ENCODE results near the gene NOP9. TPM values are rescaled to one million over a fixed set of nuclear protein-coding genes. Genes with fewer than 3 reads are reported as not detected.

NOP9 gene
- total RNA-seq, 1 experiment from 2014 or later, result 29.8 TPM

DNA sequence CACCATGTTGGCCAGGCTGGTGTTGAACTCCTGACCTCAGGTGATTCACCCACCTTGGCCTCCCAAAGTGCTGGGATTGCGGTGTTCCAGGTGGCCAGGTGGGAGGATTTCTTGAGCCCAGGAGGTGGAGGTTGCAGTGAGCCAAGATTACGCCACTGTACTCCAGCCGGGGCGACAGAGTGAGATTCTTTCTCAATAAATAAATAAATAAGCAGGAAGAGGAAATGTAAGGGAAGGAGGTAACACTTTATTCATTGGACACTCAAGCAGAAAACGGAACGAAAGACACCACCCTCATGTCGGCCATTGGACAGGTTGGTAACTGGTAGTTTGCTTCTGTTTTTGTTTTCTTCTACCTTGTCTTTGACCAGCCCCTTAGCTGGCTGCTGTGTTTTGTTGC, 55.4 kb downstream of the NOP9 start:
- peaks cover 5% of the 10 kb centered on the region for H3K27me3 Mint-ChIP-seq (ENCODE audit: insufficient read depth, unreplicated experiment)
- H3K4me3 Mint-ChIP-seq (ENCODE audit: unreplicated experiment), result no peak overlapping the region
- no peaks in the 10 kb centered on the region for H3K36me3 Mint-ChIP-seq (ENCODE audit: insufficient read depth, unreplicated experiment)
- POLR2A ChIA-PET, result interaction anchor here (1.3 kb wide), 1 partner anchor 11 kb away, joined by 4 read pairs; no protein-coding TSS in a partner anchor
- peak; percentile 75 for DNase-seq (ENCODE audit: unreplicated experiment)
- BruUV-seq (replicated peaks), result no TSS peak
- peaks cover 18% of the 10 kb centered on the region for H3K4me1 Mint-ChIP-seq (ENCODE audit: insufficient read depth, unreplicated experiment)
- no peaks in the 10 kb centered on the region for H3K9me3 Mint-ChIP-seq (ENCODE audit: unreplicated experiment)
- CTCF ChIA-PET, result interaction anchor here (0.7 to 1.8 kb wide), 3 partner anchors 21 to 77 kb away, joined by 3 to 8 read pairs (median 6); no protein-coding TSS in a partner anchor
- no peak overlapping the region for H3K27ac Mint-ChIP-seq (ENCODE audit: low read depth, unreplicated experiment)
- intact Hi-C loops (cut with micrococcal nuclease), result no loop called here
- TF ChIP-seq, protein P1, sequence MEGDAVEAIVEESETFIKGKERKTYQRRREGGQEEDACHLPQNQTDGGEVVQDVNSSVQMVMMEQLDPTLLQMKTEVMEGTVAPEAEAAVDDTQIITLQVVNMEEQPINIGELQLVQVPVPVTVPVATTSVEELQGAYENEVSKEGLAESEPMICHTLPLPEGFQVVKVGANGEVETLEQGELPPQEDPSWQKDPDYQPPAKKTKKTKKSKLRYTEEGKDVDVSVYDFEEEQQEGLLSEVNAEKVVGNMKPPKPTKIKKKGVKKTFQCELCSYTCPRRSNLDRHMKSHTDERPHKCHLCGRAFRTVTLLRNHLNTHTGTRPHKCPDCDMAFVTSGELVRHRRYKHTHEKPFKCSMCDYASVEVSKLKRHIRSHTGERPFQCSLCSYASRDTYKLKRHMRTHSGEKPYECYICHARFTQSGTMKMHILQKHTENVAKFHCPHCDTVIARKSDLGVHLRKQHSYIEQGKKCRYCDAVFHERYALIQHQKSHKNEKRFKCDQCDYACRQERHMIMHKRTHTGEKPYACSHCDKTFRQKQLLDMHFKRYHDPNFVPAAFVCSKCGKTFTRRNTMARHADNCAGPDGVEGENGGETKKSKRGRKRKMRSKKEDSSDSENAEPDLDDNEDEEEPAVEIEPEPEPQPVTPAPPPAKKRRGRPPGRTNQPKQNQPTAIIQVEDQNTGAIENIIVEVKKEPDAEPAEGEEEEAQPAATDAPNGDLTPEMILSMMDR (IDR thresholded peaks at IDR 0.05; ENCODE audit: unreplicated experiment), result no peak

DNA sequence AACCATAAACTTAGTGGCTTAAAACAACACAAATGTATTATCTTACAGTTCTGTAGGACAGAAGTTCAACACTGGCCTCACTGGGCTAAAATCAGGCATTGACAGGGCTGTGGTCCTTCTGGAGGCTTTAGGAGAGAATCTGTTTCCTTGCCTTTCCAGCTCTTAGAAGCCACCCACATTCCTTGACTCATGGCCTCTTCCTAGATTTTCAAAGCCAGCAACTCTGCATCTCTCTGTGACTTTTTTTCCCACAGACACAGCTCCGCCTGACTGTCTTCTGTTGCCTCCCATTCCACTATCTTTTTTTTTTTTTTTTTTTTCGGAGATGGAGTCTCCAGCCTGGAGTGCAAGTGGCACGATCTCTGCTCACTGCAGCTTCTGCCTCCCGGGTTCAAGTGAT, 56.6 kb downstream of the NOP9 start:
- H3K27me3 Mint-ChIP-seq (ENCODE audit: insufficient read depth, unreplicated experiment), result no peaks in the 10 kb centered on the region
- no peaks in the 10 kb centered on the region for H3K9me3 Mint-ChIP-seq (ENCODE audit: unreplicated experiment)
- H3K4me1 Mint-ChIP-seq (ENCODE audit: insufficient read depth, unreplicated experiment), result peaks cover 18% of the 10 kb centered on the region
- no peak overlapping the region for H3K4me3 Mint-ChIP-seq (ENCODE audit: unreplicated experiment)
- DNase-seq (ENCODE audit: unreplicated experiment), result no peak
- ChIA-PET POLR2A (interaction anchor here (0.6 to 1.4 kb wide), 3 partner anchors 69 to 210 kb away, joined by 3 read pairs; partner anchors contain the start of genes CBLN3, KHNYN and PSME2), CTCF (interaction anchor here (0.6 to 1.8 kb wide), 6 partner anchors 10 to 187 kb away, joined by 3 to 8 read pairs (median 4); no protein-coding TSS in a partner anchor)
- intact Hi-C loops (cut with micrococcal nuclease), result no loop called here
- H3K27ac Mint-ChIP-seq (ENCODE audit: low read depth, unreplicated experiment), result no peak overlapping the region
- no peaks in the 10 kb centered on the region for H3K36me3 Mint-ChIP-seq (ENCODE audit: insufficient read depth, unreplicated experiment)
- TF ChIP-seq, protein P1 (IDR thresholded peaks at IDR 0.05; ENCODE audit: unreplicated experiment), result no peak
- no TSS peak for BruUV-seq (replicated peaks)

Other genes with a start within 250 kb of the NOP9 start
- gene CARMIL3, start 247.8 kb upstream of the NOP9 start, total RNA-seq (2022), result 0.20 TPM in 1 of 2 replicates, not detected in the other
- gene CPNE6, start 228.3 kb upstream of the NOP9 start, total RNA-seq (2022), result not detected in 2 replicates
- 64.7 and 112 TPM in 2 replicates for gene PCK2, start 205.5 kb upstream of the NOP9 start, total RNA-seq (2022)
- 38.6 and 48.8 TPM in 2 replicates for gene DCAF11, start 185.1 kb upstream of the NOP9 start, total RNA-seq (2022)
- gene NRL, start 184.9 kb upstream of the NOP9 start, total RNA-seq (2022), result 1.3 and 2.1 TPM in 2 replicates
- gene FITM1, start 169.2 kb upstream of the NOP9 start, total RNA-seq (2022), result 0.47 TPM in 1 of 2 replicates, not detected in the other
- gene PSME1, start 163.7 kb upstream of the NOP9 start, total RNA-seq (2022), result 126 and 135 TPM in 2 replicates
- 49.2 and 49.9 TPM in 2 replicates for gene EMC9, start 158.3 kb upstream of the NOP9 start, total RNA-seq (2022)
- 134 and 135 TPM in 2 replicates for gene PSME2, start 153.2 kb upstream of the NOP9 start, total RNA-seq (2022)
- gene RNF31, start 152.4 kb upstream of the NOP9 start, total RNA-seq (2022), result 62.2 and 67.4 TPM in 2 replicates
- 13.6 and 23.8 TPM in 2 replicates for gene IRF9, start 138.6 kb upstream of the NOP9 start, total RNA-seq (2022)
- 6.1 and 12.1 TPM in 2 replicates for gene REC8, start 127.8 kb upstream of the NOP9 start, total RNA-seq (2022)
- gene IPO4, start 111.0 kb upstream of the NOP9 start, total RNA-seq (2022), result 57.2 and 100 TPM in 2 replicates
- 67.8 and 103 TPM in 2 replicates for gene TM9SF1, start 104.4 kb upstream of the NOP9 start, total RNA-seq (2022)
- 0.68 and 1.2 TPM in 2 replicates for gene TSSK4, start 94.2 kb upstream of the NOP9 start, total RNA-seq (2022)
- gene CHMP4A, start 86.4 kb upstream of the NOP9 start, total RNA-seq (2022), result 88.6 and 99.0 TPM in 2 replicates
- 11.0 and 20.2 TPM in 2 replicates for gene MDP1, start 83.8 kb upstream of the NOP9 start, total RNA-seq (2022)
- 233 and 243 TPM in 2 replicates for gene NEDD8, start 67.5 kb upstream of the NOP9 start, total RNA-seq (2022)
- gene GMPR2, start 66.9 kb upstream of the NOP9 start, total RNA-seq (2022), result 77.3 and 79.9 TPM in 2 replicates
- 47.3 and 47.6 TPM in 2 replicates for gene TINF2, start 57.2 kb upstream of the NOP9 start, total RNA-seq (2022)
- gene TGM1, start 36.7 kb upstream of the NOP9 start, total RNA-seq (2022), result 16.9 and 26.2 TPM in 2 replicates
- gene RABGGTA, start 28.3 kb upstream of the NOP9 start, total RNA-seq (2022), result 51.7 and 75.0 TPM in 2 replicates
- 29.2 and 29.7 TPM in 2 replicates for gene DHRS1, start 70 bp upstream of the NOP9 start, total RNA-seq (2022)
- gene CIDEB, start 8.1 kb downstream of the NOP9 start, total RNA-seq (2022), result 0.52 and 1.3 TPM in 2 replicates
- gene LTB4R2, start 10.3 kb downstream of the NOP9 start, total RNA-seq (2022), result 21.7 and 23.8 TPM in 2 replicates
- 15.8 and 19.9 TPM in 2 replicates for gene LTB4R, start 11.7 kb downstream of the NOP9 start, total RNA-seq (2022)
- not detected in 2 replicates for gene ADCY4, start 35.2 kb downstream of the NOP9 start, total RNA-seq (2022)
- gene RIPK3, start 40.1 kb downstream of the NOP9 start, total RNA-seq (2022), result not detected in 2 replicates
- 0.23 and 1.7 TPM in 2 replicates for gene NFATC4, start 68.3 kb downstream of the NOP9 start, total RNA-seq (2022)
- gene NYNRIN, start 99.2 kb downstream of the NOP9 start, total RNA-seq (2022), result not detected in 2 replicates
- gene CBLN3, start 129.8 kb downstream of the NOP9 start, total RNA-seq (2022), result 2.4 TPM in 2 replicates
- gene KHNYN, start 130.1 kb downstream of the NOP9 start, total RNA-seq (2022), result 63.0 TPM in 2 replicates
- 53.2 and 58.7 TPM in 2 replicates for gene SDR39U1, start 142.9 kb downstream of the NOP9 start, total RNA-seq (2022)
- not detected in 2 replicates for gene CMA1, start 208.4 kb downstream of the NOP9 start, total RNA-seq (2022)